D341Med (cell line): ENCODE results near the gene DNAJC16.
"Not testable (repeated sequence)": the region's sequence is repeated elsewhere in the genome, so short reads cannot be mapped to it uniquely, and the experiment has no call there.

ENCODE experiments used
- DNase-seq: peaks from one replicate; pipeline ENCODE4 v3.0.0; 2012; ENCODE audit warnings: low spot score

Gene DNAJC16

GRCh38 chr1:15526490-15527339, at the start of gene DNAJC16:
TSS of gene DNAJC16 (plus strand) at chr1:15526848. CDS start at chr1:15529106, 2,258 bp downstream.
- peak; percentile 88 for DNase-seq

DNA sequence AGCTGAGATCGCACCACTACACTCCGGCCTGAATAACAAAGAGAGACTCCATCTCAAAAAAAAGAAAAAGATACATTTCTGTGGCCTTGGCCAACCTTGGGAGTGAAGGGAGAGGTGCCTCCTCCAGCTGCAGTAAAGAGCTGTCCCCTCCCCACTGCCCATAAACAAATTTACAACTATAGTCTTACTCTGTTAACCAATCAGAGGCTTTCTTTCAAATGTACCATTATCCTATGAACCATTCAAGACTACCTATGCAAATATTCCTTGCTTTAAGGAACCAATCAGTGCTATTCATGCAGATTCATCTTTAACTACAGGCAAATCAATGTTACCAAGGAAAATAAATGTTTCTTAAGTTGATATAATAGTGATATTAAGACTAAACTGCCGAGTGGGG, 49.7 kb upstream of the DNAJC16 start:
- no peak for DNase-seq

DNA sequence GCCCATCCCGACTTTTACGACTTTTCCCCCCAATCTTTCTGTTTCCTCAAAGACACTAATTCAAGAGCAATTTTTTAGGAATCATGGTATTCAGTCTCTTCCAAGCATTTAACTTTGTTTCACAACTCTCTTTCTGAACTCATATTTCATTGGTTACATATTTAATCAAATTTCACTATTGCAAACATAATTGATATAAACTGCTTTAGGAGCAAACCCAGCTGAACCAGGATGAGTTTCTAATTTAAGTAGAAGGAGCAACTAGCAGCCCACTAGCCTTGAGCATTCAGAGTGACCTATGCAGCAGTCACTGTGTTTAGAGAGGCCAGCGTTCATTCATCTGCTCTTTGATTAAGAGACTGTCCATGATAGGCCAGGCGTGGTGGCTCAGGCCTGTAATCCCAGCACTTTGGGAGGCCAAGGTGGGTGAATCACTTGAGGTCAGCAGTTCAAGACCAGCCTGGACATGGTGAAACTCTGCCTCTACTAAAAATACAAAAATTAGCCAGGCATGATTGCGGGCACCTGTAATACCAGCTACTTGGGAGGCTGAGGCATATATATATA, 48.9 kb upstream of the DNAJC16 start:
- no peak for DNase-seq

DNA sequence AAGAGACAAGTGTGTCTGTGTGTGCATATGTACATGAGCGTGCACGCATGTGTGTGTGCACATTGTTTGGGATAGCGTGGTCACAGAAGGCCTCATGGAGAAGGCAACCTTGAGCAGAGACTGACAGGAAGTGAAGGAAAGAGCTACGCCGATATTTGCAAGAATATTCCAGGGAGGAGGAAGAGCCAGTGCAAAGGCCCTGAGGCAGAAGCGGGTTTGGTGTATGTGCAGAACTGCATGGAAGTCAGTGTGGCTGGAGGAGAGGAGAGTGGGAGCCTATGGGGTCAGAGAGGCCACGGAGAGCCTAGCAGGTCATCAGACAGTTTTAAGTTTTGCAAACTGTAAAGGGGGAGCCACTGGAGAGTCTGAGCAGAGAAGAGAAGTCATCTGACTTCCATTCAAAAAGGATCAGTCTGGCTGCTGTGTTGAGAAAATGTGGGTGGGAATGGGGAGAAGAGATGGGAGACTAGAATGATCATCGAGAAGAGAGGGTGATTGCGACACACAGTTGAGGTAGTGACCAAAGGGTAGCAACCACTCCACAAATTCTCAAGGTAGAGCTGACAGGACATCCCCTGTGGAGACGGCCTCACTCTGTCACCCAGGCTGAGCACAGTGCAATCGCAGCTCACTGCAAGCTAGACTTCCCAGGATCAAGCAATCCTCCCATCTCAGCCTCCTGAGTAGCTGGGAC, 46.8 kb upstream of the DNAJC16 start:
- no peak for DNase-seq

- not testable (repeated sequence) for DNase-seq
Observed at GRCh38 chr1:15482455-15482854, 44.2 kb upstream of the DNAJC16 start.

DNA sequence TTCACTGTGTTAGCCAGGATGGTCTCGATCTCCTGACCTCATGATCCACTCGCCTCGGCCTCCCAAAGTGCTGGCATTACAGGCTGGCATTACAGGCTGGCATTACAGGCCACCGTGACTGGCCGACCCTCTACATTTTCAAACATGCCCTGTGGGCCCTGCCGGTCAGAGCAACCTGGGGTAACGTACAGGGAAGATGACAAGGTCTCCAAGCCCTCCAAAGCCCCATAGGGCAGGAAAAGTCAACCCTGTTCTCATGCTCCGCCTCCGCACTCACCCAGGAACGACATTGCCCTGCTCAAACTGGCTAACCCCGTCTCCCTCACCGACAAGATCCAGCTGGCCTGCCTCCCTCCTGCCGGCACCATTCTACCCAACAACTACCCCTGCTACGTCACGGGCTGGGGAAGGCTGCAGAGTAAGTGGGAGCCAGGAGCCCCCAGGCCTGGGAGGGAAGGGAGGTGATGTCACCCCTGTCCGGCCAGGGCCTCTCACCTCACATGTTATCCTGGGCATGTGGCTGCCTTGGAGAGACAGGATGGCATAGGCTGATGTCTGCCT, 43.6 kb upstream of the DNAJC16 start:
- not testable (repeated sequence) for DNase-seq

- DNase-seq, result no peak
Observed at GRCh38 chr1:15483971-15484370, 42.7 kb upstream of the DNAJC16 start.

DNA sequence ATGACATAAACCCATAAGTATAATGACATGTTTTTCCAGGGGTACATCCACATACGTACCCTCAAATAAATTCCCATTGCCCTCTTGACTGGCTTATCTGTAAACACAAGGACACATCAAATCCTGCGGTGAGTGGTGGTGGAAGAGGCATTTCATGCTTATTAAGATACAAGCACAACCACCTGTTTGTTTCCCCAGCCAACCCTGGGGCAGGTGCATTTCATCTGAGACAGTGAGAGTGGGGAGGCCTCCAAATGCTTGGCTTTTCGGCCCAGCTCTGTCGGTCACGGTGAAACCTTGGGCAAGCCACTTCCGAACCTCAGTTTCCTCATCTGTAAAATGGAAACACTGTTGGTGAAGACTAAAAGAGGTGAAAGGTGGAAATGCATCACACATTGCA, 42.2 kb upstream of the DNAJC16 start:
- not testable (repeated sequence) for DNase-seq

DNA sequence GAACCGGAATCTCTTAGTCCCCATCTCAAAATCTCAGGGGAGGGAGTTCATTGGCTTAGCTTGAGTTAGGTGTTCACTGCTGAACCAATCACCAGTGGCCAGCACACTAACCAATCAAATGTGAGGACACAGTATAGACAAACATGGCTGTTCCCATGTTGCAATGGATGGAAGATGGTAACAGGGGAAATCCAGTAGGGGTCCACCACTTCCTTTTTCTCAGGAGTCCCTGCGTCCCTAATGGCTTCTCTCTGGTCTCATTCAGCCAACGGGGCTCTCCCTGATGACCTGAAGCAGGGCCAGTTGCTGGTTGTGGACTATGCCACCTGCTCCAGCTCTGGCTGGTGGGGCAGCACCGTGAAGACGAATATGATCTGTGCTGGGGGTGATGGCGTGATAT, 41.0 kb upstream of the DNAJC16 start:
- DNase-seq, result no peak

- DNase-seq, result not testable (repeated sequence)
Observed at GRCh38 chr1:15486844-15487610, 39.6 kb upstream of the DNAJC16 start.

DNA sequence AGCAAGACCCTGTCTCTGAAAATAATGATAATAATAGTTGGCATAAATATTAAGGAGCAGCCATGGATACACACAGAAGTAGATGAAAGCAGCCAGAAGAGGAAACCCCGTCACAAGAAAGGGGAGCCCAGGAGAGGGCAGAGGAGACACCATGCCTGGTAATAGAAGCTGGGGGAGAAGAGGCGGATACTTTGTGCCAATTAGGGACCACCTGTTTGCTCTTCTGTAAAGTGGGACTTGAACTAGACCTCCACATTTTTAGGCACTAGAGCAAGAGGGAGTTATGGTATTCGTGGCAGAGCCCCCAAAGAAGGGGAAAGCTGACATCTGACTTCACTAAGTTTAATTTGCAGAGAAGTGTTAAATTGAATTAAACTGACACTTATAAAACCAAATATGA, 38.3 kb upstream of the DNAJC16 start:
- no peak for DNase-seq

GRCh38 chr1:15489052-15489736, 37.5 kb upstream of the DNAJC16 start:
- no peak for DNase-seq

GRCh38 chr1:15491010-15491409, 35.6 kb upstream of the DNAJC16 start:
- not testable (repeated sequence) for DNase-seq

DNA sequence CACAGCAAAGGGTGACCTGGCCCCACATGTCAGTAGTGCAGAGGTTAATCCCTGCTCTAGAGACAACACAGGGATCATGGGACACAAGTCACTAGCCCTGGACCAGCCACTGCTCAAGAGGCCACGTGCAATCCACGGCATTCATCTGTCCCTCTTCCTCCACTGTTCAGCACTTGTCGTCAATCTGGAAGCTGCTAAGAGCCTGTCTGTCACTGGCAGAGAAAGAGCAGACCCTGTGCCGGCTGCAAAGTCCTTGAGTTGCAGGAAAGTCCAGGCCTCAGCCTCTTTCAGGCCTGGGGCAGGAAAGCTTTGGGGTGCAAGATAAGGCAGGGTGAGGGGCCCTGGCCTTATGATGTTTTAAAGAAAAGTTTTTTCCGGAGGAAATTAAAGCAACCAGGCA, 34.1 kb upstream of the DNAJC16 start:
- no peak for DNase-seq

DNA sequence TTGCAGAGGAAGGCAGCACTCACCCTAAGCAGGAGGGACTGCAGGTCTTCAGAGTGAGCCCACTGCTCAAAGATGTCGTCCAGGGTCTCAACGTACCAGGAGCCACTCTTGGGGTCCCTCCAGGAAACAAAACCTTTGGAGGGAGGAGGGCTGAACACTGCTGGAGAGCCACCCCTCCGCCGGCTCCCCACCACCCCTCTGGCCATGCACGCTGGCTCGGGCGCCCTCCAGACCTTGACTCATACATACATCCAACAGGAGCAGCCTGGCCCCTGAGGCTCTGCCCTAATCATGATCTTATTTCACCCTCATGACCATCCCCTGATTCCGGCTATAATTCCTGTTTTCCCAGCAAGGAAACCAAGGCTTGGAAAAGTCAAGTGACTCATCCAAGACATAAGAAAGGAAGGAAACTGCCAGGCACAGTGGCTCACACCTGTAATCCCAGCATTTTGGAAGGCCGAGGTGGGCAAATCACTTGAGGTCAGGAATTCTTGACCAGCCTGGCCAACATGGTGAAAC, 32.7 kb upstream of the DNAJC16 start:
- DNase-seq, result no peak

DNA sequence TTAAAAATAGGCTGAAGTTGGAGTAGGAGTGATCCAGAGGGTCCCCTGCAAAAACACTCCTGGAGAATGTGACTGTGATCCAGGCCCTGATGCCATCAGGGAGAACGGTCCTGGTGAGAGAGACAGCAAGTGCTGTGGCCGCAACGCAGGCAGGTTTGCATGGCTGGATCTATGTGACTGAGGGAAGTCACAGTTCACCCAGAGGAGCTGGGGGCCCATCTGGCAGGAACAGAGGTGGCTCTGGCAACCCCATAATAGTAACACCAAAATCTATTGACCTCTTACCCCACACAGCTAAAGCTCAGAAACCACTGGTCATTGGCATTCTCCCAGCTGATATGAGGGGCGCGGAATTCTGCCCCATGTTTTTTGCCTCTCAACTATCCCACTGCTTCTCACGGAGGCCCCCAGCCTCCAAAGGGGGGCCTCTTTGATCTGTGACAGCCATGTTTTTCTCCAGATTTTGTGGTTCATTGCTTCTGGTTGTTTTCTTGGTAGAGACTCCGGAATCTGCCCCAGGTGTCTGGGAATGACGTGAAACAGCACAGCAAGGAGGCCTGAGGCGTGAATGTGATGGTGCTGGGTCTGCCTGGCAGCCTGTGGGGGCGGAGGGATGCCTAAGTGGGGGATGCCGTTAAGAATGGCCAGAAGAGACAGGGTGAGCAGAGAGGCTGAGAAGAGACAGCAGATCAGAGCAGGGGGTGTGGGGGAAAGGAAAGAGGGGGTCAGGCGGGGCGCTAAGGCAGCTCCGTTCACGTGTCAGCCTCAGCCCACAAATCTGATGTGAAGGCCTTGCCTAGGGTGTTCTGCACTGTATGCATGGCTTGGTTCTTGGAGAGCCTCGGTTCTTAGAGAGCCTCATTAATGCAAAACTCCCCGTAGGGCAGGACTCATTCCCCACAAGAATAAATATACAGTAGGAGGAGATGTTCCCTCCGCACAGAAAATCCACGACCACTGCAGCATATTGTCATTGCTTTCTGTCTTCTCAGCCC, 26.2 kb upstream of the DNAJC16 start:
- DNase-seq, result no peak

GRCh38 chr1:15501208-15502032, 25.2 kb upstream of the DNAJC16 start:
- peak; percentile 85 for DNase-seq

GRCh38 chr1:15504436-15504835, 22.2 kb upstream of the DNAJC16 start:
- DNase-seq, result no peak

- DNase-seq, result no peak
Observed at GRCh38 chr1:15506831-15507230, 19.8 kb upstream of the DNAJC16 start.
